ENCODE results near the gene TRAPPC1.

TRAPPC1 gene

DNA sequence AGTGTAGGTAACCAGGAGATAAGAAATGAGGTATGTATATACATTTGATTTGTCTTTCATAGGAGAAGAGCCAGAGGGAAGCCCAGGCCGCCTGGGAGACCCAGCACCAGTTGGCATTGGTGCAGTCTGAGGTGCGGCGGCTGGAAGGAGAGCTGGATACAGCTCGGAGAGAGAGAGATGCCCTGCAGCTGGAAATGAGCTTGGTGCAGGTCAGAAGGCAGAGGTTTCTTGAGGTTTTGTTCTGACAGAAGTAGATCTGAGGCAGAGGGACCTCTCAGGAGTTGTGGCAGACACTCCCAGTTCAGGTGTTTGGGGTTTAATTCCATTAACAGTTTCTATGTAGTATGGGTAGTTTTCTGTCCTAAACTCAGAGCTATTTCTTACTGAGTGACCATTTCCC, 8.3 kb upstream of the TRAPPC1 start:
- no peak for DNase-seq

DNA sequence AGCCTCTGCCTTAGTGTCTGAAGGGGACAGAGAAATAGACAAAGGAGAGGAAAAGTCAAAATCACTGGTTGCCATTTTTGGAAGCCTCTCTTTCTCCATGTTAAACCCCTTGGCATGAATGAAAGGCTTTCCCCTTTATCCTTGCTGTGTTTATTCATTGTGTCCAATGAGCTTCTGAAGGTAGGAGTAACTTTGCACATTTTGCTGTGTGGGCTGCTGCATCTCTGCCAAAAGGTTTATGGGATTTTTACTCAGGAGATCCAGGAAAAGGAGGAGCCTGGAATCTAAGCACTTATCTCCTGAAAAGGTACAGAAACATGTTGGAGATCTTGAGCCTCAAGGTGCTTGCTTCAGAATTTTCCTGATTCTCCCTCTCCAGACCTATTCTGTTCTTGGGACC, 4.1 kb upstream of the TRAPPC1 start:
- no peak for DNase-seq

DNA sequence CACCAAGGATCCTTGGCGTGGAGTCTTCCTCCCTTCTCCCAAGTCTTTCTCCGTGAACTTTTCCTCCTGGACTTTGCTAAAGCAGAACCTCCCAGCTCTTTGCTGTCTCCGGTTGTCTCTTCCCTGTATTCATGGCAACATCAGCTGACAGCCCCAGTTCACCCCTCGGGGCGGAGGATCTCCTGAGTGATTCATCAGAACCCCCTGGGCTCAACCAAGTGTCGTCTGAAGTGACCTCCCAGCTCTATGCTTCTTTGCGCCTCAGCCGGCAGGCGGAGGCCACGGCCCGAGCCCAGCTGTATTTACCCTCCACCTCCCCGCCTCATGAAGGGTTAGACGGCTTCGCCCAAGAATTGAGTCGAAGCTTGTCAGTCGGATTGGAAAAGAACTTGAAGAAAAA, 1.2 kb upstream of the TRAPPC1 start:
- DNase-seq = no peak

DNA sequence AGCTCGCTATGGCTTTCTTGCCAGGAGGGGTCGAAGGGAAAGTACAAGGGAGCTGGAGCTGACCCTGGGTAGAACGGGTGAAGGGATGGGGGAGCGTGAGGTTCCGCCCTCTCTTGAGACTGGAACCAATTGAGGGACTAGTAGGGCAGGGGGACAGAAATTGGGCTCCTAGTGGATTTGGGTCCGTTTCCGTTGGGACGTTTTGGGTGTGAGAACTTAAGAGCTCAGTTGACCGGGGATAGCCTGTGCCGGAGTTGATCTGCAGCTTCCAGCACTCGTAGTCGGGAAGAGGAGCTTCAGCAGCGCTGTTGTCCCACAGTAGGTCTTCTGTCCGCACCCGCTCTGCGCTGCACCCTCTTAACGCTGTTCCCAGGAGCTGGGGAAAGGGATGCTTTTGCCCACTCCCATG, 741 bp upstream of the TRAPPC1 start:
- DNase-seq = no peak

DNA sequence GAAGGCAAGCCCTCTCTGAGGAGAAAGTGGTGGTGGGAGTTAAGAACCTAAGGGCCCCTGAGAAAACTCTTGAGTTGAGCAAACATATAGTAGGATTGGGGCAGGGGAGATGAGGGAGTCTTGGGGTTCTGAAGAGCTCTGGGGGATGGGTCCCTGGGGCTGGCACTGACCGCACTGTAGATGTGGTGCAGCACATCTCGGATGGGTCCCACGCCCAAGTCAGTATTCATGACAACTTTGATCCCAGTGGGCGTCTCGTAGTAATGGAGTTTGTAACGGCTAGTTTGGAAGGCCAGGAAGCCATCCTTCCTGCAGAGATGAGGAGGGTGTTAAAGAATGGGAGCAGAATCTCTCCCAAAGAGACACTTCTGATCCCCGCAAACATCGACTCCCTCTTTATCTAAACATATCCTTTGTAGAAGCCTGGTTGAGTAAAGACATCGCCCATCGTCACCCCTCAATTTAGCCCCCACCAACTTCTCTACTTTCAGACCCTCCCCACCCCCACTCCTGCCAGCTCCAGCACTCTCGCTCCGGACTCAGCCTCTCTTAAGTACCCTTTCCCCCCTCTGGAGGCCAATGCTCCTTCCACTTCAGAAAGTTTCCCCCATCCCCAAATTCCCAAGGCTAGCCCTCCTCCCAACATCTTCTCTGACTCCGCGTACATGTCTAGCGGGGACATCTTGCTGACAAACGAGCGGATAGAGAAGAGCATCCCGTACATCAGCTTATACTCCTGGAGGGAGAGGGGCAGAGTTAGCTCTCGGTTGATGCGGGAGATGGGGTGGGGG, 710 bp downstream of the TRAPPC1 start:
- no peak for DNase-seq

DNA sequence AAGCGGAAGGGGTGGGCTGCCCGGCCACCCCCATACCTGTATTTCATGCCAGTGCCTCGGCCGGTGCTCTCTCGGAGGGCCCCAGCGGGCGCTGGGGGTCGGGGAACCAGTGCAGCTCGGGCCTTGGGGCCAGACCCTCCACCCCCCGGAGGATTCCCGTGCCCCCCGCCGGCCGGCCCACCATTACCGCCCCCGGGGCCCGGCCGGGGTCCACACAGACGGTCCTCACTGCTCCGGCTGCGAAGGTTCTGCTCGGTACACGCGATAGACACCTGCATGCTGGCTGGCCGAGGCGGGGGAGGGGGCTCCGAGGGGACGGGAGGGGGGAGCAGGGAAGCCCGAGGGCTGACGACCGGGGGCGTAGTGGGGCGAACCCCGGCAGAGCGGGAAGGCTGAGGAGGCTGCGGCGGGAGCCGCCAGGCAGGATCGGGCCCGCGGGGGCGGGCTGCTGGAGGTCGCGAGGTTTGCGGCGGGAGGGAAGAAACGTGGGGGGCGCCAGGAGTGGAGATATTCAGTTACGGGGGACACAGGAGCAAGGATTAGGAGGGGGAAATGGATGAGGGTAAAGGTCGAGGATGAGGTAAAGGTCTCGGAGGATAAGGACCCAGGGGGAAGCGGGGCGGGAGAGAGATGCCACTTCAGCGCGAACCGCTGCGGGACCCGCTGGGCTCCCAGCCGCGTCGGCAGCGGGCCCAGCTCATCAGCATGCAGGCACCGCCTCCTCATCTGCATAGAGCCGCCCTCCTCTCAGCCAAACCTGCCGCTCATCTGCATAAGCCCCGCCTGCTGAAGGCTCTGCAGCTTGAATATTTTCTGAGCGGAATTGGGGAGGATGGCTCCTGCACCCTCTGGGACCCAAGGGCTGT, 2.4 kb downstream of the TRAPPC1 start, which contains the start of gene KCNAB3:
TSS of gene KCNAB3 (minus strand) at position 699 of the 866 bp plus-strand sequence. CDS start at position 278, 421 bp downstream.
- no peak for DNase-seq

DNA sequence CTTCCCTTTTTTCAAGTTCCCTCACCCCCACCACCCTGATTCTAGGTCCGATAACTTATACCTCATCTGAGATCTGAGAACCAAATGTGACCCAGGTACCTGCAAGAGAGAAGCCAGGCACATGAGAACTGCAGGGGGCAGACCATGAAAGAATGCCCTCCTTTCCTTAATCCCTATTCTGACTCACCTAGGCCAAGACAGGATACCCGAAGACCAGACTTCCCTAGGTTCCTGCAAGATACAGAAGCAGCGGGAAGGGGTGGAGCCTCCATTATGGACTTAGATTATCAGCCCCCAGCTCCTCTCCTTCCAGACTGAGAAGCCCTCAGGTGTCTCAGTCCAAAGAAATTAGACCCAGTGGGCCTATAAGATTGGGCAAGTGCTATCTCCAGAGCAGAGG, 4.2 kb downstream of the TRAPPC1 start:
- DNase-seq = no peak

DNA sequence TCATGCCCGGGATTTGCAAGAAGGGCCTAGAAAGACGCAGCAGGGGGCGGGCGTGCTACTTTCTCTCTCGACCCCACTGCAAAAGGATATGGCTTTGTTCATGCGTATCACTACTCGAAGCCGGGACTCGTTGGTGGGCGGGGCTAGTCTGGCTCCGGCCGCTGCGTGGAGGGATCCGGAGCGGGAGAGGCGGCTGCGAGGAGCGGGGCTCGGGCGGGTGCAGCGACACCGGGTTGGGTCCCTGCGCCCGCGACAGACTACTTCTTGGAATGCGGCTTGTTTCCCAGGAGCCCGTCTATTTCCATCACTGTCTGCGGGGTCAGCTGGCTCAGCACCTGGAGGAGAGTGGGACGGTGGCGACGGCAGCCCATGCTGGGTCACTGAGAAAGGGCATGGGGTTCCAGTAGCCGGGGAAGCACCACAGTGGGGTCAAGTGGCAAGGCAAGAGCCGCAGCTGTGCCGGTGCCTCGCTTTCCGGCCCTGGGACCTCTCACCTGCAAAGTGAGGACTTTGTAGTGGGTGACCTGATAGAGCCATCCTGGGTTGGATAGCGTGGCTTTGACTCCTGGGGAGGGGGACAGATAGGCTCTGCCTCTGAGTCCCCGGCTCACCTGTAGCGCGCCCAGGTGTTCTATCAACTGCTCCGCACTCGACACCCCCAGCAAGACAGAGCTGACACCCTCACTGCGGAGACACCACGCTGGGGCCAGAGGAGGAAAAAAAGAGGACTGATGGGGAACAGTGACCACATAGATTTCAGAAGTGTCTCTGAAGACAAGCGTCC, 8.7 kb downstream of the TRAPPC1 start:
- DNase-seq = no peak

DNA sequence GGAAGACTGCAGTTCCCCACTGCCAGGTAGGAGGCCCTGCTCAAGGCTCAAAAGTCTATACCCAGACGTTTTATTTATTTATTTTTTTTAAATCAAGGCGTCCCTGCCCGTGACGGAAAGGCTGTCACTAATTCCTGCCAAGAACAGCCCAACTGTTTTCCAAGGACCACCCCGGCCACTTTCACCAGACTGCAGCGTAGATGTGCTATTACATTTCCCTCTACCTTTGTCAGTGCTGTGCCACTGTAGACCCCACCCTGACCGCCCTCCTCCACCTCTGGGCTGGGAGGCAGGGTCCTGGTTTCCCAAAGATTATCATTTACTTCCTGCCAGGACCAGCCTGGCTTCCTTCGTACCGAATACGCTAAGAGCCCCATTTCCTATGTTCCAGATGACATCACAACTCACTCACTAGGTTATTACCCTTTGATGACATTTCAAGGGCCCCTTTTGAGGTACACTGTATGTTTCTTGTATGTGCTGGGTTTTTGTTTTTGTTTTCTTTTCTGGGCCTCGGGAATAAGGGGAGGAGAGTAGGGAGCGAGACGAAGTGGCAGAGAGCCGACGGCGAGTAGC, 9.4 kb downstream of the TRAPPC1 start:
- no peak for DNase-seq

DNA sequence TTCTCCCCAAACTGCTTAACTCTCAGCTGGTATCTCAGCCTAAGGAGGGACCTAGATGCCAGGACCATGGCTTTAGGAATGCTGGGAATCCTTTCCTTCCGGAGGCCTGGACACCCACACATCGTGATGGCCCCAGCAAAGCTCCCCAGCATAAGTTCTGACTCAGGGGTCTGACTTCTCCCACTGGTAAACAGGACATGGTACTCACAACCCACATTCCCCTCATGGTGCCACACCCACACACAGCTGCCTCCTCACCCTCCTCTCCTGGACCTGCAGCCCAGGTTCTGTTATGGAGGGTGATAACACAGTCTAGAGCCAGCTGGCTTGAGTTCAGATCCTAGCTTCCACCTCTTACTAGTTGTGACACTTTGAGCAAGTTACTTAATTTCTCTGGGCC, 14.9 kb downstream of the TRAPPC1 start:
- no peak for DNase-seq

DNA sequence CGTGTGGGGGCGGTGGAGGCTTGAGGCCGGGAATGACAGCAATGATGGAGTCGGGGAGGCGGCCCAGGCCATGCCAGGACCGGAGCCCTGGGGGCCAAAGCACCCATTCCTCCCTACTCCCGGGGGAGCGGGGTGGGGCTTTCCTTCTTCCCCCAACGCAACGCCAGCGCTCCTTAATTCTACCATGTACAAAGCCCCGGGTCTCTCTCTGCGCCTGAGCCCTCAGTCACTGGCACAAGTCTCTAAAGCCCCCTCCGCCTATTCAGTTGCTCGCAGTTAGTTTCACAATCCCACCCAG, 15.4 kb downstream of the TRAPPC1 start:
- DNase-seq = no peak

DNA sequence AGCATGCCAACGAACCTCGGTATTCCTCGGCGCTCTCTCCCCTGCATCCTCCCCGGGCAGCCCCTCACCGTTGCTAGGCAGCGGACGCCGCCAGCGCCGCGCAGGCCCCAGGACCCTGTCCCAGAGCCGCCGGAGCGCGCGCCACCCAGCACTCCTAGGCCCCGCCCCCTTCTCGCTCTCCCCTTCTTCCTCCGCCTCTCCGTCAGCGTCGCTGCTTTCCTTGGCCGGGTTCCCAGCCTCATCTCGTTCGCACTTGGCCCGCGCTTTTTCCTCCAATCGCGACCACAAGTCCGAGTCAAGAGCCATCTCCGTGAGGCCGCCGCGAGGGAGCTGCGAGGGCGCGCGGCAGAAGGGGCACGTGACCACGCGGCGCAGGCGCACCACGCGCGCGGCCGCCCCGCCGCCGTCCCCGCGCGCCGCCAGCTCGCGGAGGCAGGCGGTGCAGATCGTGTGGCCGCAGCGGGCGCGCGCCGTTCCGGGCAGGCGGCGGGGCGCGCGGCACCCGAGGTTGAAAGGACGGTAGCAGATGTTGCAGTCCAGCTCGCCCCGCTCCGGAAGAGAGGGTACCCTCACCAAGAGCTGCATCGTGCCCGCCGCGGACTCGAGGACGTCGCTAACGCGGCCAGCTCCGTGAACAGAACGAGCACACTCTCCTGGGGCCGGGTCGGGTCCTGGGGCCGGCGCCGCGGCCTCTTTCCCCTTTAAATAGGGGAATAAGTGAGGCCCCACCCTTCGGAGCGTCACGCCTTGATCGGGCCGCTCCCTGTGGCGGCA, 15.9 kb downstream of the TRAPPC1 start, which contains the start of gene RNF227:
TSS of gene RNF227 (minus strand) at position 679 of the 774 bp plus-strand sequence. CDS start at position 585, 94 bp downstream.
- DNase-seq = peak; percentile 52

DNA sequence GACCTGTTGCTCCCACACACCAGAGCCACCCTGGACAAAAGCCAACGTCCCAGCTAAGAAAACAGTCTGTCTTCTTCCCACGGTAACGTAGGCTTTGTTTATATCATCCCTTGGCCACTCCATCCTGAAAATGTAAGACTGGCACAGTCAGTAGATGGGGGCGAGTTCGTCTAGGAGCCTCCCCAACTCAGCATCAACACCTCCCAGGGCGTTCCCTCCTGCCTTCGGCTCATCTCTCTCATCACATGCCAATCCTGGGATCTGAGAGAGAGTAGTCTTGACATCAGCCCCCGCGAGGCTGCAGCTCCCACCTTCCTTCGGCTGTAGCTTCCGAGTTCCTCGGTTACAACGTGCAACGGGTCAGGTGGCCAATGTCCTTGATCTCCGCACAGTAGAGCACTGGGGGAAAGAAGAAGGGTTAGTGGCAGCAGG, 16.6 kb downstream of the TRAPPC1 start:
- no peak for DNase-seq

DNA sequence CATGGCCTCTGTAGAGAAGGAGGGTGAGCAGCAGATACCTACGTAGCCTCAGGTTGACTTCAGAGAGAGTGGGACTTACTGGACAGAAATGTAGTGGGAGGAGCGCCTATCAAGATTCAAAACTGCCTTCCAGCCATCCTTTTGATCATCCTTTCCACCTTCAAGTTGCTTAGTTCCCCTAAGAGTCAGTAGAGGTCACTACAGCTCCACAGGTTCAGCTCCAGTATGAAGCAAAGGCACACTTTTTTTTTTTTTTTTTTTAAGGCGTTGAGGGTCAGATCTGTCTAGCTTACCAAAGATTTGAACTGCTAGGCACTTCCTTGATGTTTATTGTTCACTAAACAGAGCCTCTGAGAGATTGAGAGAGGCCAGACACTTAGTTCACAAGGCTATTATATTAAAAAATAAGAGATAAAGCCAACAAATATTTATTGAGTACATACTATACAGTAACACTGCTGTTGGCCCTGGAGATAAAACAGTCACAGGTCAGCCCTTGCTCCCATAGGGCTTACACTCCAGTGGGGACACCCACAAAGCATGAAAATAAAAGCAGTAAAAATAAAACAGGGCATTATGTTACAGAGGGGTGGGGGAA, 18.7 kb downstream of the TRAPPC1 start:
- DNase-seq = no peak

DNA sequence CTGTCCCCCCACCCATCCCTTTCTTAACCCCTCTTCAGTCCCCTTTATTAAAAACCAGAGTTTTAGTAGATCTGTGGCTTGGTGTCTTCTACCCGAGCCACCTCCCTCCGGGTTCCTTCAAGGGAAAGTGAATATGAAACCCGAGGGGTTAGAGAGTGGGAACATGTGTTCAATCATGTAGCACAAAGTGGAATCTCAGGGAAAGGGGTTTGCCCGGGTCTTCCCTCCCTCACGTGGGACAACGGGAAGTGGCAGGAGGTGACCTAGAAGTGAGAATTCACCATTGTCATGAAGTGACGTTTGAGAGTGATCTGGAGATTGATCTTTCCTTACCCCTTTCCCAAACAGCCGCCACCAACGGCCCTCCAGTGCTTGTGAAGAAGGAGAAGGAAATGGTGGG, 20.6 kb downstream of the TRAPPC1 start:
- DNase-seq = no peak

DNA sequence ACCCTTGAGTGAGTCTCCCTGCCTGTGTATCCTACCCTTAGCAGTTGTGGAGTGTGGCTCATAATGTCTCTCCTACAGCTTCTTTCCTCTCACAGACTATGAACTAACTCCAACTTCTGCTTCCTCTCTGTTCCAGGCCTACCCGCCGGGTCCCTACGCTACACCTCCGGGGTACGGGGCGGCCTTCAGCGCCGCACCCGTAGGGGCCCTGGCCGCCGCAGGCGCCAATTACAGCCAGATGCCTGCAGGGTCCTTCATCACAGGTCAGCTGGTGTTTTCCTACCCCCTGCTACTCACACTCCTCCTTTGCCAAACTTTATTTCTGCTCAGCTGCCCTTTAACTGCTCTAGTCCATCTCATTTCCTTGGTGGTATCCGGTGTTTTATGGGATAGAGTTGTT, 21.0 kb downstream of the TRAPPC1 start:
- DNase-seq = no peak

DNA sequence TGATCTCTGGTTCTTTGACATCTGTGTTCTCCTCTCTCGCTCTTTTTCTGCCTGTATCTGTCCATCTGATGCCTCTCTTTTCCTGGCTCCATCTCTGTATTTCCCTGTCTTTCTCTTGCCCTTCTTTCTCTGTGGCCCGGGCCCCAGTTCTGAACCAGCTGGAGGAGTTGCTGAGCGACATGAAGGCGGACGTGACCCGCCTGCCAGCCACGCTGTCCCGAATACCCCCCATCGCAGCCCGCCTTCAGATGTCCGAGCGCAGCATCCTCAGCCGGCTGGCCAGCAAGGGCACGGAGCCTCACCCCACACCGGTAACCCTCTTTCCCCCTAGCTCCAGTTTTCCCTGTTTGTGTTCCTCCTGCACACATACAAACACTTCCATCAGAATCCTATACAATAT, 21.5 kb downstream of the TRAPPC1 start:
- DNase-seq = no peak

DNA sequence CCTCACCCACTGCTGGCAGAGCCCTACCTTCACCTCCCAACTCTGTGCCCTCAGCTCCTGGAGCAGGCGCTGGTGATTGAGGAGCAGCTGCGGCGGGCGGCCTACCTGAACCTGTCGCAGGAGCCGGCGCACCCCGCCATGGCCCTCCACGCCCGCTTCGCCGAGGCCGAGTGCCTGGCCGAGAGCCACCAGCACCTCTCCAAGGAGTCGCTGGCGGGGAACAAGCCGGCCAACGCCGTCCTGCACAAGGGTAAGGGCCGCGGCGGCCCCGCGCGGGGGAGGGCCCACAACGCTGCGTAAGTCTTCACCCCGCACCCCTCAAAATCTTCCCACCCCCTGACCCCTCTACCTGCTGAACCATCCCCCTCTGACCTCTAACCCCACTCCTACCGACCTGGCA, 22.7 kb downstream of the TRAPPC1 start:
- DNase-seq = no peak

DNA sequence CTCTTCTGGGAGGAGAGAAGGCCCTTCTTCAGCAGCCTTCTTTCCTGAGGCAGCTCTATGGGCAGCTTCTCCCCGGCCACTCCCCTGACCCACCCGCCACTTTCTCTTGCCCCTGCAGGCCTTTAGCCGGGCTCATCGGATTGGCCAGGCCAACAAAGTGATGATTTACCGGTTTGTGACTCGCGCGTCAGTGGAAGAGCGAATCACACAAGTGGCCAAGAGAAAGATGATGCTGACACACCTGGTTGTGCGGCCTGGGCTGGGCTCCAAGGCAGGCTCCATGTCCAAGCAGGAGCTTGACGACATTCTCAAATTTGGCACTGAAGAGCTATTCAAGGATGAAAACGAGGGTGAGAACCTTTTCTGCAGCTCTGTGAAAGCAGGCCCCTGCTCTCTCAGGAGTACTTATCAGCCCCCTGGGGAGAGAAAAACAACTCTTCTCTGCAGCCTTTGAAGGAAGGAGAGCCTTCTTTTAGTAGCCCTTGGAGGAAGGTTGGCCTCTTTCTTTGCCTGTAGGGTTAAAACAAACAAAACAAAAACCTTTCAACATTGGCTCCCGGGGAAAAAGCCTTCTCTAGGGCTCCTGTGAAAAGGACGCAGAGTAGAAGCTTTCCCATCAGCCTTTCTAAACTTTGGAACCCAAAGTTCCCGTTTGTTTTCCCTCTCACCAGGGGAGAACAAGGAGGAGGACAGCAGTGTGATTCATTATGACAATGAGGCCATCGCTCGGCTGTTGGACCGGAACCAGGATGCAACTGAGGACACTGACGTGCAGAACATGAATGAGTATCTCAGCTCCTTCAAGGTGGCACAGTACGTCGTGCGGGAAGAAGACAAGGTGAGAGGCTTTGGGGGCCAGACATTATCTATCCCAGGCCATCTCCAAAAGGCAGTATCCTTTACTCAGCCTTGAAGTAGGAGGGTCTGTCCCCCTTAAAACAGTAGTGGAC, 28.3 kb downstream of the TRAPPC1 start:
- peak; percentile 47 for DNase-seq

DNA sequence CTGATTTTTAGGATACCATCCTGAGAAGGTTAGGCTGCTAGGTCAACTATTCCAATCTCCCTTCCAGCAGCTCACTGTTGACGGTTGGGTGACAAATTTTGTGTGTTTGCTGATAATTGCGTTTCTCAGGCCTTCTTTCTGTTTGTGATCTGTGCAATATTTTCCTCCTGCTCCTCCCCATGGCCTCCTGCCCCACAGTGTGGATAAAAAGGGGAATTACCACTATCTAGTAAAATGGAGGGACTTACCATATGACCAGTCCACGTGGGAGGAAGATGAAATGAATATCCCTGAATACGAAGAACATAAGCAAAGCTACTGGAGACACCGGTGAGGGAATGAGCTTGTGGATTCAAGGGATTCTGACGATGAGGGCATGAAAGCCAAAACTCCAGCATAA, 34.0 kb downstream of the TRAPPC1 start:
- no peak for DNase-seq

DNA sequence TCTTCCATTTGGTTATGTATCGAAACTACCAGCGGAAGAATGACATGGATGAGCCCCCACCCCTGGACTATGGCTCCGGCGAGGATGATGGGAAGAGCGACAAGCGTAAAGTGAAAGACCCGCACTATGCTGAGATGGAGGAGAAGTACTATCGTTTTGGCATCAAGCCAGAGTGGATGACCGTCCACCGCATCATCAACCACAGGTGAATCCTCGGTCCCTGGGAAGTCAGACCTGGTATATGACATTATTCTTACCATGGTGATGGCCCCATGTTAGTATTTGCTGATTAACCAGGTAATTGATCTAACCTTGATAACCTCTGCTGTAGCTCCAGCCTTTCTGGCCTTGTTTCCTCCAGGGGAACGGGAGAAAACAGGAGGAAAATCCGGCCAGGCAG, 34.7 kb downstream of the TRAPPC1 start:
- DNase-seq = no peak

Measured in NCI-H187 treated with DMSO at 0.1 percent for 48 hours (cell line).